Brain microvascular endothelial cell (primary cell): Measurements from ENCODE around the gene SART3.

ENCODE experiments used
- DNase-seq: peaks from one replicate; pipeline ENCODE4 v3.0.0-alpha.2; 2020
- H3K27ac ChIP-seq: fragments of 250-450 bp; sonication (Bioruptor Pico); 2 replicates; pipeline ENCODE4 v1.5.1; 2020; ENCODE audit warnings: mild to moderate bottlenecking, moderate library complexity
- H3K27me3 ChIP-seq: fragments of 250-450 bp; sonication (Bioruptor Pico); replicated peaks from 2 replicates; pipeline ENCODE4 v1.5.1; 2020; ENCODE audit warnings: mild to moderate bottlenecking
- H3K36me3 ChIP-seq: fragments of 250-450 bp; sonication (Bioruptor Pico); replicated peaks from 2 replicates; pipeline ENCODE4 v1.5.1; 2020; ENCODE audit warnings: mild to moderate bottlenecking
- H3K4me3 ChIP-seq: 2 replicates; pipeline ENCODE4 v1.5.1; 2011; ENCODE audit warnings: low read depth, mild to moderate bottlenecking, control low read depth, low read length, moderate library complexity
- CTCF ChIP-seq: IDR thresholded peaks from 2 replicates; pipeline ENCODE4 v1.5.1; 2011; ENCODE audit warnings: low read depth, mild to moderate bottlenecking, moderate library complexity, low read length, control low read depth, inconsistent platforms; ENCODE audit errors: missing control alignments
- in situ Hi-C: cut with HindIII; loops from 2 replicates; pipeline ENCODE4 v1.10.0; 2017; ENCODE audit warnings: low sequenced_read_pairs, low pct_ligation_motif_present

SART3 gene

GRCh38 chr12:108567406-108568337, 6.7 kb upstream of the SART3 start:
- Histone ChIP-seq H3K27me3 (no peaks in the 10 kb centered on the region), H3K4me3 (no peak overlapping the region), H3K27ac (no peak overlapping the region), H3K36me3 (peaks cover 35% of the 10 kb centered on the region)
- in situ Hi-C loops, result no loop called here
- DNase-seq, result no peak
- no peak for TF ChIP-seq CTCF

- Histone ChIP-seq H3K27ac (no peak overlapping the region), H3K36me3 (peaks cover 35% of the 10 kb centered on the region), H3K4me3 (no peak overlapping the region), H3K27me3 (no peaks in the 10 kb centered on the region)
- TF ChIP-seq CTCF, result no peak
- no peak for DNase-seq
- in situ Hi-C loops, result no loop called here
Measured at GRCh38 chr12:108566452-108566851, 5.5 kb upstream of the SART3 start.

- Histone ChIP-seq H3K27me3 (no peaks in the 10 kb centered on the region), H3K27ac (no peak overlapping the region), H3K36me3 (peaks cover 35% of the 10 kb centered on the region), H3K4me3 (no peak overlapping the region)
- in situ Hi-C loops, result no loop called here
- peak; percentile 58 for DNase-seq
- TF ChIP-seq CTCF, result no peak
Measured at GRCh38 chr12:108565976-108566375, 5.0 kb upstream of the SART3 start.

- Histone ChIP-seq H3K36me3 (peaks cover 35% of the 10 kb centered on the region), H3K4me3 (no peak overlapping the region), H3K27me3 (no peaks in the 10 kb centered on the region), H3K27ac (no peak overlapping the region)
- DNase-seq, result no peak
- in situ Hi-C loops, result no loop called here
- TF ChIP-seq CTCF, result no peak
Measured at GRCh38 chr12:108565146-108565545, 4.2 kb upstream of the SART3 start.

GRCh38 chr12:108564724-108565123, 3.8 kb upstream of the SART3 start:
- no peak overlapping the region for H3K4me3 ChIP-seq
- no peak overlapping the region for H3K27ac ChIP-seq

More at GRCh38 chr12:108564724-108565123, 3.8 kb upstream of the SART3 start:
- no peak for DNase-seq
- Histone ChIP-seq H3K36me3 (peaks cover 35% of the 10 kb centered on the region), H3K27me3 (no peaks in the 10 kb centered on the region)
- no peak for TF ChIP-seq CTCF
- in situ Hi-C loops, result no loop called here
